Measurements from ENCODE around the gene AP2M1.
A peak's percentile ranks its signal among the peaks of the same experiment; 100 is the strongest.

Gene AP2M1

GRCh38 chr3:184227481-184227935, 52.9 kb downstream of the AP2M1 start:
- DNase-seq (ENCODE audit: low spot score): peak; percentile 85
- TF ChIP-seq CTCF (IDR thresholded peaks at IDR 0.05; ENCODE audit: extremely low read depth, insufficient read depth, missing control alignments): peak; percentile 91
- in situ Hi-C loops (cut with MboI; ENCODE audit: low pct_unique_long_range_greater_than_20kb, low sequenced_read_pairs, unreplicated experiment): loop anchor here (25.0 kb wide), 1 partner anchor 340 kb away; the partner anchor contains the start of gene PARL

- TF ChIP-seq CTCF (IDR thresholded peaks at IDR 0.05; ENCODE audit: extremely low read depth, insufficient read depth, missing control alignments): no peak
- in situ Hi-C loops (cut with MboI; ENCODE audit: low pct_unique_long_range_greater_than_20kb, low sequenced_read_pairs, unreplicated experiment): loop anchor here (25.0 kb wide), 1 partner anchor 341 kb away; the partner anchor contains the start of gene PARL
- DNase-seq (ENCODE audit: low spot score): peak; percentile 31
These were observed 53.9 kb downstream of the AP2M1 start for GRCh38 chr3:184228376-184229137.

DNA sequence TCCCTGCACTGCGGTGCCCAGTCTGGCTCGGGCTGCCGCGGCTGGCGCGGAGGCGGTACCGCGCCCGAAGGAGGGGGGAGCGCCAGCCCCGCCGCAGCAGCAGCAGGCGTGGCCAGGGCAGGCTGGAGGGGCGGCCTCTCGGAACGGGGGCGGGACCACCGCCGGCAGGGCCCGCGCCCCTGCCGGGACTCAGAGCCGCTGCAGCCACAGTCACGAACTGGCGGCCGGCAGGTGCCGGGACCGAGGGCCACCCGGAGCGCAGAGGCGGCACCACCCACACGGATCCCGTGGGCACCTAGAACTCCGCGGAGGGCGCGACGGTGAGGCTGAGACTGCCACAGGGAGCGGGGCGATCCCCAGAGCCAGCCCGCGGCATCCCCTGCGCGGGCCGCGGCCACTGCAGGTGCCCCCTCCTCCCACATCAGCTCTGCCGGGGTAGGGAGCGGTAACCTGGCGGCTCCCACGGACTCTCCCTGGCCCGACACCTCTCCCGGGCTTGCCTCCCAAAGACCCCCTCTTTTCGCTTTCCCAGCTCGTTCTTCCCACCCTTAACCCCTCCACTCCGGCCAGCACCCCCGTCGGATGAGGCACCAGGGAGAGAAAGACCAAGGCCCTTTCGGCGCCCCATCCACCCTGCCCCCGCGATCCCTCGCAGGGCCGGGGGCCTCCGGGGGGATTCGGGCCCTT, 54.9 kb downstream of the AP2M1 start, which contains the start of gene VWA5B2:
VWA5B2 (plus strand) TSS at position 192 of the 687 bp plus-strand sequence. CDS start 944 bp downstream, outside the sequence.
- no peak for TF ChIP-seq CTCF (IDR thresholded peaks at IDR 0.05; ENCODE audit: extremely low read depth, insufficient read depth, missing control alignments)
- in situ Hi-C loops (cut with MboI; ENCODE audit: low pct_unique_long_range_greater_than_20kb, low sequenced_read_pairs, unreplicated experiment): loop anchor here (25.0 kb wide), 1 partner anchor 342 kb away; the partner anchor contains the start of gene PARL
- DNase-seq (ENCODE audit: low spot score): peak; percentile 97

DNA sequence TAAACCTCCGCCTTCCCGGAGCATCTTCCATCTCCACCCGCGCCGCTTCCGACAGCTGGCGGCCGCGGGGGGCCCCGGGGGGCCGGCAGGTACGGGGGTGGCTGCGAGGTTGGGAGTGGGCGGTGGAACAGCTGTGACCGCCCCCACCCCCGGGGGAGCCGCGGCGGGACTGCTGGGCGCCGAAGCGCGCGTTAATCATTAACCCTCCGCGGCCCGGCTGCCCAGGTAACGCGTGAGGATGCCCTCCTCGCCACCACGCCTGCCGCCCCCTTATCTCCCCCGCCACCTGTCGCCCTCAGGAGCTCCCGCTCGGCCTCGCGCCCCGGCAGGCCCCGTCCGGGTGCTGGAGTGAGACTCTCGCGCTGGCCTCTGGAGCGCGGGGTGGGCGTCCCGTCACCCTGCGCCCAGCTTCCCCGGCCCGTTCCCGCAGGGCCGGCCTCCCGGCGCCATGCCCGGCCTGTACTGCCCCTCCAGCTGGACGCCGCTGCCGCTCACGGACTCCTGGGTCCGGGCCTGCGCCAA, 55.5 kb downstream of the AP2M1 start:
- in situ Hi-C loops (cut with MboI; ENCODE audit: low pct_unique_long_range_greater_than_20kb, low sequenced_read_pairs, unreplicated experiment): loop anchor here (25.0 kb wide), 1 partner anchor 343 kb away; the partner anchor contains the start of gene PARL
- no peak for TF ChIP-seq CTCF (IDR thresholded peaks at IDR 0.05; ENCODE audit: extremely low read depth, insufficient read depth, missing control alignments)
- peak; percentile 69 for DNase-seq (ENCODE audit: low spot score)

DNA sequence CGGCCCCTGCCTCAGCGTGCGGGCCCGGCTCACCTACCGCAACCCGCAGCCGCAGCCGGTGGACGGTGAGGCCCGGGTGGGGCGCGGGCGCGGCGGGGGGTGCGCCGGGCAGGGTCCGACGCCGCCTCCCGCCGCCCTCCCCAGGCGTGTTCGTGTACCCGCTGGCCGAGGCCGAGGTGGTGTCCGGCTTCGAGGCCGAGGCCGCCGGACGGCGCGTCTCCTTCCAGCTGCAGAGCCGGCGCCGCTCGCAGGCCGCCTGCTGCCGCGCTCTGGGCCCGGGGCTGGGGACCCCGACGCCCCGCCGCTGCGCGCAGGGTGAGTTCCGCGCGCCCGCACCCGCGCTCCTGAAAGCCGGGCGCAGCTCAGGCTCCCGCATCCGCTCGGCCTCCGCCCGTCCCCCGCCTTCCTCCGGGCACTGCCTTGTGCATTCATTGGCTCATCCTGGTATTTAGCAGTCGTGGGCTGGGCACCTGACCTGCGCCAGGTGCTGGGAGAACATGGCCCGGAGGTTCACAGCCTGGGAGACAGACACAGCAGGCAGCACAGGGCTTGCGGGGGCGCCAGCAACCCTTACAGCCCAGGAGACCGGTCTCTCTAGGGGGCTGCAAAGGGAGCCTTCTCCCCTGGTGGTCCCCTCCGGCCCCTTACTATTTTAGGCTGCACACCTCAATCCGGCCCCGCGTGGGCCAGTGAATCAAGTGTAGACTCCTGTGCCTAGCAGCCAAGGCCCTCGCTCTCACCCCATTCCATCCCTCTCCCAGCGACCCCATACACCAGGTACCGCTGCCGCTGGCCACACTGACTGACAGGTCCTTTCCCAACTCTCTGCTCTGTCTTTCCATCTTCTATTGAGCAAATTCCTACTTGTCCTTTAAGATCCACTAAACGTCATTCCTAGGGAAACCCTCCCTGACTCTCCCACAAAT, 56.2 kb downstream of the AP2M1 start:
- DNase-seq (ENCODE audit: low spot score): peak; percentile 34
- TF ChIP-seq CTCF (IDR thresholded peaks at IDR 0.05; ENCODE audit: extremely low read depth, insufficient read depth, missing control alignments): no peak
- in situ Hi-C loops (cut with MboI; ENCODE audit: low pct_unique_long_range_greater_than_20kb, low sequenced_read_pairs, unreplicated experiment): loop anchor here (25.0 kb wide), 1 partner anchor 344 kb away; the partner anchor contains the start of gene PARL
